Osteoblast (primary cell): ENCODE measurements around the gene FKBP2. TPM values are rescaled to one million over a fixed set of nuclear protein-coding genes. Genes with fewer than 3 reads are reported as not detected.

ENCODE experiments used
- DNase-seq: peaks from one replicate; pipeline ENCODE4 v3.0.0; 2011; ENCODE audit warnings: low spot score, mixed read lengths; ENCODE audit not compliant: insufficient read length; ENCODE audit errors: missing footprints
- H2AFZ ChIP-seq: 2 replicates; pipeline ENCODE4 v1.6.0; 2011; ENCODE audit warnings: mild to moderate bottlenecking, low read length
- H3K27ac ChIP-seq: 2 replicates; pipeline ENCODE4 v1.5.1; 2011; ENCODE audit warnings: mild to moderate bottlenecking, low read depth, low read length, moderate library complexity
- H3K27me3 ChIP-seq: 2 replicates; pipeline ENCODE4 v1.6.0; 2012; ENCODE audit warnings: mild to moderate bottlenecking, control low read depth, inconsistent platforms, low read length, moderate library complexity; ENCODE audit not compliant: insufficient read depth
- H3K36me3 ChIP-seq: 2 replicates; pipeline ENCODE4 v1.5.1; 2011; ENCODE audit warnings: mild to moderate bottlenecking, low read length, control low read depth, moderate library complexity; ENCODE audit not compliant: insufficient read depth
- H3K4me1 ChIP-seq: 2 replicates; pipeline ENCODE4 v1.5.1; 2011; ENCODE audit warnings: mild to moderate bottlenecking, low read length, control low read depth, moderate library complexity; ENCODE audit not compliant: insufficient read depth
- H3K4me2 ChIP-seq: 2 replicates; pipeline ENCODE4 v1.6.0; 2011; ENCODE audit warnings: mild to moderate bottlenecking, low read length; ENCODE audit not compliant: insufficient read depth
- H3K4me3 ChIP-seq: fragments of 200-600 bp; sonication (generic); 3 replicates; pipeline ENCODE4 v1.5.1; 2012; ENCODE audit warnings: mild to moderate bottlenecking, low read length, inconsistent platforms; ENCODE audit not compliant: insufficient read depth
- H3K79me2 ChIP-seq: 2 replicates; pipeline ENCODE4 v1.6.0; 2012; ENCODE audit warnings: mild to moderate bottlenecking, low read length, control low read depth, inconsistent platforms; ENCODE audit not compliant: insufficient read depth
- H3K9me3 ChIP-seq: 2 replicates; pipeline ENCODE4 v1.5.1; 2011; ENCODE audit warnings: low read depth, low read length, control low read depth
- H4K20me1 ChIP-seq: 2 replicates; pipeline ENCODE4 v1.6.0; 2012; ENCODE audit warnings: mild to moderate bottlenecking, low read length, control low read depth; ENCODE audit not compliant: insufficient read depth
- CTCF ChIP-seq: IDR thresholded peaks from 2 replicates; pipeline ENCODE4 v1.5.1; 2011; ENCODE audit warnings: mild to moderate bottlenecking, low read depth, low read length, moderate library complexity; ENCODE audit errors: extremely low read depth
- total RNA-seq: library from RNA; depleted of rRNA; stranded (reverse); fragments of >200 nt; gene quantifications from 2 replicates; pipeline ENCODE4 v1.2.3, GENCODE V29; 2012

FKBP2 gene
- total RNA-seq, 1 donor, result 31.1 TPM

DNA sequence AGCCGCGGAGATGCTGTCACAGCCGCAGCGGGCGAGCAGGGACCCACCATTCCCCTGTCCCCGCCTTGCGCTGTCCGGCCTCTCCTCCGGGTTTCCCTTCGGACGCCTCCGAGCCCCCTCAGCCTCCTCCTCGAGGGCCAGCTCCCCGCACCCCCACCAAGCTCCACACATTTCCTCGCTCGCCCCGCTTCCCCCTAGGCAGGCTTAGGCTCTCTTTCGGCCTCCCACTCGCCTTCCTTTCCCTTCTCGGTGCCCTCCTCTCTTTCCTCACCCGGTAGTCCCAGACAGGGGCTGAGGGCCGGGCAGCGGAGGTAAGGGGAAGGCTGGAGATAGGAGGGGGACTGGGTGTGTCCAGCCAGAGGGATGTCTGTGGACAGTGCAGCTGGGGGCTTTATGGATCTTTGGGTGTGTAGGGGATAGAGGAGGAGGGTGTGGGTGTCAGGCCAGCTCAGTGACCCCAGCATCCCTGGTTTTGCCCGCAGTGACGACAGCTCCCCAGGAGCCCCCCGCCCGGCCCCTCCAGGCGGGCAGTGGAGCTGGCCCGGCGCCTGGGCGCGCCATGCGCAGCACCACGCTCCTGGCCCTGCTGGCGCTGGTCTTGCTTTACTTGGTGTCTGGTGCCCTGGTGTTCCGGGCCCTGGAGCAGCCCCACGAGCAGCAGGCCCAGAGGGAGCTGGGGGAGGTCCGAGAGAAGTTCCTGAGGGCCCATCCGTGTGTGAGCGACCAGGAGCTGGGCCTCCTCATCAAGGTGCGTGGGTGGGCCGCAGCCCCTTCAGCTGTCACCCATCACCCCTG lies 51.8 kb downstream of the FKBP2 start:
- no peak overlapping the region for H3K4me2 ChIP-seq
- H2AFZ ChIP-seq, result no peak overlapping the region
- no peaks in the 10 kb centered on the region for H3K9me3 ChIP-seq
- no peaks in the 10 kb centered on the region for H3K79me2 ChIP-seq
- H3K36me3 ChIP-seq, result no peaks in the 10 kb centered on the region
- H3K4me3 ChIP-seq, result peak overlapping the region; percentile 47
- no peaks in the 10 kb centered on the region for H3K4me1 ChIP-seq
- peak; percentile 89 for DNase-seq
- no peak overlapping the region for H3K27ac ChIP-seq
- H4K20me1 ChIP-seq, result peaks cover 2% of the 10 kb centered on the region
- peaks cover 76% of the 10 kb centered on the region for H3K27me3 ChIP-seq
- no peak for TF ChIP-seq CTCF

Other genes starting within 250 kb of the FKBP2 start
- gene FLRT1, start 205.2 kb upstream of the FKBP2 start, total RNA-seq, result under 0.01 and 0.29 TPM in 2 replicates
- gene MACROD1, start 75.0 kb upstream of the FKBP2 start, total RNA-seq, result 17.7 TPM in 2 replicates
- 85.5 and 94.5 TPM in 2 replicates for gene STIP1, start 54.9 kb upstream of the FKBP2 start, total RNA-seq
- 0.59 and 1.1 TPM in 2 replicates for gene FERMT3, start 34.4 kb upstream of the FKBP2 start, total RNA-seq
- 32.2 and 33.0 TPM in 2 replicates for gene TRPT1, start 14.9 kb upstream of the FKBP2 start, total RNA-seq
- 46.6 and 56.5 TPM in 2 replicates for gene NUDT22, start 14.8 kb upstream of the FKBP2 start, total RNA-seq
- gene DNAJC4, start 10.5 kb upstream of the FKBP2 start, total RNA-seq, result 8.0 and 9.8 TPM in 2 replicates
- gene VEGFB, start 6.5 kb upstream of the FKBP2 start, total RNA-seq, result 37.6 and 41.5 TPM in 2 replicates
- 136 and 139 TPM in 2 replicates for gene PPP1R14B, start 5.8 kb downstream of the FKBP2 start, total RNA-seq
- gene PLCB3, start 10.4 kb downstream of the FKBP2 start, total RNA-seq, result 25.3 and 25.6 TPM in 2 replicates
- gene BAD, start 43.6 kb downstream of the FKBP2 start, total RNA-seq, result 70.9 and 71.3 TPM in 2 replicates
- 13.3 and 18.5 TPM in 2 replicates for gene GPR137, start 44.8 kb downstream of the FKBP2 start, total RNA-seq
- gene KCNK4, start 50.2 kb downstream of the FKBP2 start, total RNA-seq, result 0.29 and 0.36 TPM in 2 replicates
- gene CATSPERZ, start 59.3 kb downstream of the FKBP2 start, total RNA-seq, result 0.29 TPM in 1 of 2 replicates, not detected in the other
- gene ESRRA, start 64.4 kb downstream of the FKBP2 start, total RNA-seq, result 24.5 and 28.6 TPM in 2 replicates
- 104 and 123 TPM in 2 replicates for gene TRMT112, start 76.5 kb downstream of the FKBP2 start, total RNA-seq
- gene PRDX5, start 77.0 kb downstream of the FKBP2 start, total RNA-seq, result 238 and 245 TPM in 2 replicates
- 0.29 and 1.4 TPM in 2 replicates for gene CCDC88B, start 99.1 kb downstream of the FKBP2 start, total RNA-seq
- gene RPS6KA4, start 118.1 kb downstream of the FKBP2 start, total RNA-seq, result 35.9 and 39.4 TPM in 2 replicates